PFSK-1 (cell line): Measurements from ENCODE around the gene KCNK10.

ENCODE experiments used
- FOXP2 ChIP-seq: optimal IDR thresholded peaks from 2 replicates; pipeline ENCODE3; 2011; ENCODE audit warnings: borderline replicate concordance, control low read depth, inconsistent platforms; ENCODE audit not compliant: insufficient read depth; ENCODE audit errors: extremely low read length, extremely low read depth
- POLR2AphosphoS5 ChIP-seq: IDR thresholded peaks from 2 replicates; pipeline ENCODE4 v1.6.1; 2012; ENCODE audit warnings: low read depth, mild to moderate bottlenecking, control low read depth, low read length, moderate library complexity
- SIN3A ChIP-seq: IDR thresholded peaks from 2 replicates; pipeline ENCODE4 v1.6.1; 2012; ENCODE audit warnings: mild to moderate bottlenecking, low read length, moderate library complexity, borderline replicate concordance; ENCODE audit not compliant: insufficient read depth
- TAF1 ChIP-seq: IDR thresholded peaks from 2 replicates; pipeline ENCODE4 v1.6.1; 2012; ENCODE audit warnings: low read length, control low read depth, borderline replicate concordance; ENCODE audit not compliant: insufficient read depth
- TF ChIP-seq, protein P1 (sequence below), 2 experiments: IDR thresholded peaks; 2 replicates each; pipeline versions ENCODE4 v1.6.1 to v1.8.0; 2011 to 2012; ENCODE audit warnings: low read depth in 2 of 2, low read length in 2 of 2, control low read depth in 1 of 2, inconsistent platforms in 1 of 2, mild to moderate bottlenecking in 1 of 2, moderate library complexity in 1 of 2; ENCODE audit not compliant: insufficient read depth in 1 of 2

The KCNK10 gene

DNA sequence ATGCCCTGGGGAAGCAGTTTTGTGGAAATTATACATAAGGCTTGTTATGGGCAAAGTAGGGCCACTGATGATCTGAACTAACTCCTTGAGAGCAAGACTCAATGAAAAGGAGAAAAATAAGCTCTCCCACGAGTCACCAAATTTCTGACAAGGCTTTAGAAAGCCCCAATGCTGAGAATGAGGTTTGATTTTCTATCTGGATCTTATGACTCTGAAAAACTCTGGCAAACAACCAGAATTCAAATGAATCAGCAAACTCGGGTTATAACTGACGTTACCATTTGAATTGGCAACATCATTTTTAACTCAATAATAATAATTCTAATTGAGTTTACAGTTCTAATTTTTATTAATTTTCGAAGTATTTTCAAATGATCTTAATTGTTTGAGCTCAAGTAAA, 79.1 kb downstream of the KCNK10 start:
- TF ChIP-seq TAF1 (no peak), POLR2AphosphoS5 (no peak), SIN3A (no peak), FOXP2 (no peak)
- TF ChIP-seq, protein P1, sequence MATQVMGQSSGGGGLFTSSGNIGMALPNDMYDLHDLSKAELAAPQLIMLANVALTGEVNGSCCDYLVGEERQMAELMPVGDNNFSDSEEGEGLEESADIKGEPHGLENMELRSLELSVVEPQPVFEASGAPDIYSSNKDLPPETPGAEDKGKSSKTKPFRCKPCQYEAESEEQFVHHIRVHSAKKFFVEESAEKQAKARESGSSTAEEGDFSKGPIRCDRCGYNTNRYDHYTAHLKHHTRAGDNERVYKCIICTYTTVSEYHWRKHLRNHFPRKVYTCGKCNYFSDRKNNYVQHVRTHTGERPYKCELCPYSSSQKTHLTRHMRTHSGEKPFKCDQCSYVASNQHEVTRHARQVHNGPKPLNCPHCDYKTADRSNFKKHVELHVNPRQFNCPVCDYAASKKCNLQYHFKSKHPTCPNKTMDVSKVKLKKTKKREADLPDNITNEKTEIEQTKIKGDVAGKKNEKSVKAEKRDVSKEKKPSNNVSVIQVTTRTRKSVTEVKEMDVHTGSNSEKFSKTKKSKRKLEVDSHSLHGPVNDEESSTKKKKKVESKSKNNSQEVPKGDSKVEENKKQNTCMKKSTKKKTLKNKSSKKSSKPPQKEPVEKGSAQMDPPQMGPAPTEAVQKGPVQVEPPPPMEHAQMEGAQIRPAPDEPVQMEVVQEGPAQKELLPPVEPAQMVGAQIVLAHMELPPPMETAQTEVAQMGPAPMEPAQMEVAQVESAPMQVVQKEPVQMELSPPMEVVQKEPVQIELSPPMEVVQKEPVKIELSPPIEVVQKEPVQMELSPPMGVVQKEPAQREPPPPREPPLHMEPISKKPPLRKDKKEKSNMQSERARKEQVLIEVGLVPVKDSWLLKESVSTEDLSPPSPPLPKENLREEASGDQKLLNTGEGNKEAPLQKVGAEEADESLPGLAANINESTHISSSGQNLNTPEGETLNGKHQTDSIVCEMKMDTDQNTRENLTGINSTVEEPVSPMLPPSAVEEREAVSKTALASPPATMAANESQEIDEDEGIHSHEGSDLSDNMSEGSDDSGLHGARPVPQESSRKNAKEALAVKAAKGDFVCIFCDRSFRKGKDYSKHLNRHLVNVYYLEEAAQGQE (IDR thresholded peaks at IDR 0.05; ENCODE audit: insufficient read depth in 1 of 2, low read depth in 2 of 2, low read length in 2 of 2), result no peak

DNA sequence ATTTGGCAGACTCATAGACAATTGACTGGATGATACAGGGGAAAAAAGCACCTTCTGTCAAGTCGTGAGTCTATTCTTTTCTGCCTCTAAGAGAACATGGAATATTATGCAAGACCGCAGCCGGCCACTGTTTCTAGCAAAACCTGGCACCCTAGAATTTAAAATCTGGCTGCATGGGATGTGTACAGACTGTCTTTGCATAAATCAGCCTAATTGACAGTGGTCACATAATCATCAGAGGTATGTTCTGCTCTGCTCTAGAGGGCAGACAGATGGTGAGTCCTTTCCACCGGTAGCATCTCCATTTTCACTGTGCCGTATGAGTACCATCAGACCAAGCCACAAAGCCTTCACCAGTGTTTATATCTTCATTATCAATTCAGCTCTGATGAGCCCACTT, 80.6 kb downstream of the KCNK10 start:
- TF ChIP-seq POLR2AphosphoS5 (no peak), TAF1 (no peak), SIN3A (no peak), FOXP2 (no peak)
- TF ChIP-seq, protein P1 (IDR thresholded peaks at IDR 0.05; ENCODE audit: insufficient read depth in 1 of 2, low read depth in 2 of 2, low read length in 2 of 2), result no peak

DNA sequence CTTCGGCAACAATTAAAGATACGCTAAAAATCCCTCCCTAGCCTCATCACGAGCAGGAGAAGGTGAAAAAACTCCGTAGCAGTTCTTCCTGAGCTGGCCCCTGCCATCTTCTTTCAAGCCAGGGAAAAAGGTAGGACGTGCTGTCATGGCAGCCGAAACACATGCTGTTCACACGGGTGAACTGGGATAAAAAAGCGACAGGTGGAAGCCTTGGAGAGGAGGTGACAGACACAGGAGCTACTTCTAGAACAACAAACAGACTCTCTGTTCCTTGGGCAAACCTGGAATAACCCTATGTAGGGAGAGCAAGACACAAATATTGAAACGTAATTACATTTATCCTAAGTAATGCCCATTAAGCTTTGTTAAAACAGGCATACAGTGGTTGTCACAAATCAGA, 81.3 kb downstream of the KCNK10 start:
- no peak for TF ChIP-seq SIN3A
- no peak for TF ChIP-seq TAF1
- TF ChIP-seq, protein P1 (IDR thresholded peaks at IDR 0.05; ENCODE audit: insufficient read depth in 1 of 2, low read depth in 2 of 2, low read length in 2 of 2), result no peak
- no peak for TF ChIP-seq POLR2AphosphoS5
- no peak for TF ChIP-seq FOXP2

DNA sequence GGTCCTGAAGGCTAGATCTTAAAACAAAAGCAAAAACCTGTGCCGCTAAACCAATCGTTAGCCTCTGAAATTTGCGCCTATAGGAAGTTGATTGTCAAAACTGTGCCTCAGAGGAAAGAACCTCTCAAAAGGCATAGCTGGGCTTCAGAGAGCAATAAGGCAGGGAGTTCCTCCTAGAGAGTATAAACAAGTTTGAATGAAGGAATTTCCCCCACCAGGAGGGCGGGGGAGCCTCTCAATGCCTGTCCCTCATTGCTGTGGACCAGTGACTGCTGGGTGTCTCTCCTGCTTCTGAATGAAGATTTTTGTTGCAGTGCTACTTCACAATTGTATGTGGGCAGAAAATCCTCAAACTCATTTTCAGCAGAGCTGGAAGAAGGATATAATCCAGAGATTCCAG, 88.6 kb downstream of the KCNK10 start:
- TF ChIP-seq TAF1 (no peak), POLR2AphosphoS5 (no peak), SIN3A (no peak), FOXP2 (no peak)
- TF ChIP-seq, protein P1 (IDR thresholded peaks at IDR 0.05; ENCODE audit: insufficient read depth in 1 of 2, low read depth in 2 of 2, low read length in 2 of 2), result no peak

DNA sequence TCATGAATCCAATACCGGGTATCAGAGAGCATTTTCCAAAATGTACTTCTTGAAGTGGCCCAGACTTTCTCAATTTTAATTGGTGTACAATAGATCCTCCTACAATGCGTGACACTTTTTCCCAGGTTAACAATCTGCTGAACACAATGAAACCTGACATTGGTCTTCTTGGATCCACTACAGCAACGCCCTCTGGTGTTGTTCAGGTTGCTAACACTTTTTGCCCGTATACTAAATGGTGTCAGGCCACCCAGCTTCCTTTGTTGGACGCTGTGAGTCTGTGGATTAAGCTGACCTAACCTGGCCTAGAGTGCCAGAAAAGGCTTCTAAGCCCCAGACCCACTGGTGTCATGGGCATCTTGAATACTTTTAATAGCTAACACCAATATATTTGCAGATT, 89.2 kb downstream of the KCNK10 start:
- TF ChIP-seq POLR2AphosphoS5, result no peak
- TF ChIP-seq, protein P1 (IDR thresholded peaks at IDR 0.05; ENCODE audit: insufficient read depth in 1 of 2, low read depth in 2 of 2, low read length in 2 of 2), result no peak
- no peak for TF ChIP-seq FOXP2
- TF ChIP-seq TAF1, result no peak
- TF ChIP-seq SIN3A, result no peak
